Epidermal melanocyte (primary cell): Measurements from ENCODE around the gene MBP.

Experiments
- DNase-seq: peaks from one replicate; pipeline ENCODE4 v3.0.0; 2011; ENCODE audit warnings: low spot score; ENCODE audit not compliant: insufficient read length

Gene MBP

DNA sequence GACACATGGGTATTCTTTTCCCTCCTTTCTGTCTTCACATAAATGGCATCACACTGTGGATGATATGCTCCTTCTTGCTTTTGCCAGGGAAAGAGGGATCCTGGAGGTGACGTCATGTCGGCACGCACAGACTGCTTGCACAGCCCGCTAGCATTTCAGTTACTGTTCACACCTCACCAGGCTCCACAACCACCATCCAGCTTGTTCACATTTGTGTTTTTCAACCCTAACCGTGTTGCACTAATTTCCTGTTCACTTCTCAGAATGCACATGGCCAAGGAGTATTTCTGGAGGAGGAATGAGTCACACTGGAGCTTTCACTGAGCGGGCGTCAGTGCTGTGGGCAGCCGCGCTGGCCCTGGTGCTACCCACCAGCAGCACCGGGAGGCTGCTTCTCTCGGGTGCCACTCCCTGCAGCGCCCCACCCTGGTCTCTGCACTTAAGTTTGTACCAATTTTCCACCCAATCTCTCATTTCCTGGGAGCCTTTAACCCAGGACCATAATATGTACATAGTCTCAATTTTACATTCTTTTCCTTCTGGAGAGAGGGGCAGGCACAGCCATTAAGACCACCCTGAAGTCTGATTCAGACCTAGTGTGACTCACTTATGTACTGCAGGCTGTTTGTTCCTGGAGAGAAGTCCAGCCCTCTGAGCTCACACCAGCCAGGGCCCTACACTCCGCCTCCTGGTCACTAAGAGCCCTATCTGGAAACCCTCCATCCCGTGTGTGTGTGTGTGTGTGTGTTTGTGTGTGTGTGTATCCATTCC, 65.1 kb downstream of the MBP start:
- DNase-seq, result no peak

DNA sequence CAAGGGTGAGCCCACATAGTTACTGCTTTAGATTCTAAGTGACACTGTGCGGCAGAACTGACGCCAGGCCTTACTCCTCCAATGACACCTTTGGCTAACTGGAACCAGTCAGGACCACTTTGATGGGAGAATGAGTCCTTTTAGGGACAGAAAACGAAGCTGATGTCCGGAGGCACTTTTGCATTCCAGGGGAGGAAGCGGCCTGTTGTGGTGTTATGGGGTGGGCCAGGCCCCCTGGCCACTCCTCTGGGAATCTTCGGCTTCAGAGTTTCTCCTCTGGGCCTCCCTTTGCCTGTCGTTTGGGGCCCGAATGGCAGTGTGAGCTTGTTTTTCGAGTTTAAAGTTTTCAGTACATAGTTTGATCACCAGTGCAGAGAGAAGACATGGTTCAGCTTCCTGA, 65.9 kb downstream of the MBP start:
- no peak for DNase-seq

DNA sequence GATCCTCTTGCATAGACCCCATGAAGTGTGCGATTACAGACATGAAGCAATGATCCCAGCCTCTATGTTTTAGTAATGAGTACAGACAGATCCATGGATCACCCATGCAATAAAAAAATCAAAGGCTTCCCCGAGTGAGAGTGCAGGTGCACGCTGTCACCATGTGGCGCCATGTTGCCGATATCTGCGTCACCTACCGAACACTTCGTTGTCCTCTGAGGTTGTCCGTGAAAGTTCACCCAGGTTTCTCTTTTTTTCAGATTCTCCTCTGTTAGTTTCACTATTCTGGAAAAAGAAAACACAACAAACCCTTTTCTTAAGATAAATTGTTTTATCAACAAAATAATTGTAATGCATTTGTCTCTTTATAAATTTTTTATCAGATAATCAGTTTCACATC, 66.5 kb downstream of the MBP start:
- DNase-seq, result no peak

DNA sequence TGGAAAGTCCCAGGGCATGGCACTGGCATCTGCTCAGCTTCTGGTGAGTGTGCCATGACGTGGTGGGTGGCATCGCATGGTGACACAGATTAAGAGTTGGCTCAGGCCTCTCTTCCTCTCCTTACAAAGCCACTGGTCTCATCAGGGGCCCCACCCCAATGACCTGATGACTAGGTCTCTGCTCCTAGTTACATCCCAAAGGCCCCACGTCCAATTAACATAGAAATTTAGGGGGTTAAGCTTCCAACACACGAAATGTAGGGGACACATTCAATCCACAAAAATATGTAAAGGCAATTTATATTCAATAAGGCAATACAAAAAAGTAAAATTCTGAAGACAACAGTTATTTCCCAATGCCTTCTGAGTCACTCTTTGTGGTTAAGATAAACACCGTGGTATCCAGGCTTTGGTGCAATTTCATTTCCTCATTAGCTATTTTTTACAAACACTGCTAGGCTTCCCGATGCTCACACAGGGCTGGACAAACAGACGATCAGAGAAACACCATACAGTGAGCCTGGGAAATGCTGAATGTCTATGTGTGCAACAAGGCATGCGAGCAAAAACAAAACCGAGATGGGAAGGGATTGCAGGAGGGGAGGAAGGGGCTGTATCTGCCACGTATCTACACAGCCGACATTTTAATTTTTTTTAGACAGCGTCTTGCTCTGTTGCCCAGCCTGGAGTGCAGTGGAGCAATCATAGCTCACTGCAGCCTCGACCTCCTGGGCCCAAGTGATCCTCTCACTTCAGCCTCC, 67.2 kb downstream of the MBP start:
- no peak for DNase-seq

DNA sequence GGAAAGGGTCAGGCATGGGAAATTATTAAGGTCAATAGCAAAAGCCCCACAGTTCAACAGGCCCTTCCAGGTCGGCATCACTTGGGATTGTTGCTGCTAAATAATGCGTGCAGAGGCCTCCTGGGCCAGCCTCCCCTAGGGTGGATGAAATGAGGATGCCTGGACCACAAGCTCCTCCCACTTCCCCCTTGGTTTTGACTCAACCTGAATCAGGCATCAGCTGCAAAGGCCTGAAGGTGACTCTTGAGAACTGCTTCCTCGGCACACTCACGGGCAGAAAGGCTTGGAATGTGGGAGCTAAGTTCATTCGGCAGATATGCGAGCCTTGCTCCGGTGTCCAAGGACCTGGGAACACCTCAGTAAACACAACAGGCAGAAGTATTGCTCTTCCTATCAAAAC, 69.3 kb downstream of the MBP start:
- DNase-seq, result no peak

DNA sequence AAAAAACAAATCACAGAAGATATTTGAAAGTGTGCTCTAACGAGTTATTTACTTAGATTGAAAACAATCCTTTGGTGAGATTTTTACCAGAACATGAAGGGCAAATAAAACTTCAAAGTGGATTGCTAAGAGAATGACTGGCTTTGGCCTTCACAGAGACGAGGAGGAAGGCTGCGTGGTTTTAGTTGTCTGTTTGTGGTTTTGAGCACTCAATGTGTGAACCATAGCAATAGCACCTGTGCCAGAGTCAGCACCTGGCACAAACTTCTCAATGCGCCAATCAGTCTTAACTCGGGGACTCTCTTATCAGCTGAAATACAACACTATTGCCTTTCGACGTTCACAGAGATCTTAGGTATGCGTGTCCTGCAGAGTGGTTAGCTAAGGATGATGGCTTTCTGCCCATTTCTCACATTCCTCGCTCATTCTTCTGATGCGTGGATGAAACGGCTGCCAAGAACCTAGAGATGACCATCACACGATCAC, 70.0 kb downstream of the MBP start:
- no peak for DNase-seq

DNA sequence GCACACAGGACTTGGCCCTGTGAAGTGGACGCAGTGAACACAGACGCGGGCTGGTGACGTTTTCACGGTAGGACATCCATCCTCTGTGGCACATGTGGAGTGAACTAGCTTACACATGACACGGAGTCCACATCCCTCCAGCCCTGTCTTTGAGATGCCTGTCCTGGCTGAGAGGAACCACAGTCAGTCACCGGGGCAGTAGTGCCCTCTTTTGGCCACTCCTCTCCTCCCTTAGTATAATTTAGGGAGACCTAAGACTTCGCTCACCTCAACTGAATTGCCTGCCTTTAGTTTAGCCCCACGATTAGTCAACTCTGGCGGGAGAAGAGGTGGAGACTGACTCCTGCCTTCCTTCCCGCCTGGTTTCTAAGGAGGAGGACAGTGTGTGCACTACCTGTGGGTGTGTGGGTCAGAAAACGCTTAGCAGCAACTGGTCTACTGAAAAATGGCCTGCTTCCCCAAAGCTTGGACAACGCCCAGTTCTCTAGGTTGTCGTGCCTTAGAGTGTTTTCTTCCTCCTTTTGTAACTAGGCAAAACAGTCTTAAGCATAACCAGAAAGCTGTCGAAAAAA, 70.6 kb downstream of the MBP start:
- no peak for DNase-seq

DNA sequence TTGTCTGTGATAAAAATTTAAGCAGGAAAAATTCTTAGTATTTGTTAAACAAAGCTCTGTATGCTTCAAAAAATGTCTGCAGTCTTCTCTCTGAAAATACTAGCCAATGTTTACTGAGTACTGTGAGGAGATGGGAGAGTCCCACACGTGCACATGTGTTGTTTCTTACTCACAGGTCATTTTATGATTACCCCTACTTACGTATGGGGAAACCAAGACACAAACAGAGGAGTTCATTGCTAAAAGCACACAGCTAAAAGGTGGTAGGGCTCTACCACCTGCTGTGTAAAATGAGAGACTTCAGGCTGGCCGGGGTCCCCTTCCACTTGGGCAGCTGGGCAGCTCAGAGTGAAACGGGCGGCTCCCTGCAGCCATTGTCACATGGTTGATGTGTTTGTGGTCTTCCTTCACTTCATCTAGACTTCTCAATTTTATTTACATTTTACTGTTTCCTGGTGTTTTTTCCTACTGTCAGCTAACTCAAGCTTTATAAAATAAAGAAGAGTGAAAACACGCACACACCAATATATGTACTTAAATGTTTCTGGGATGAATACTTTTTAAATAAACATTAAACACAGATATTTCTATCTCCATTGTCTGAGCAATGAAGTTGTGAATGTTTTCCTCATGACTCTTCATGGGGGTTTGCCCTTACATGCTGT, 71.2 kb downstream of the MBP start:
- no peak for DNase-seq

DNA sequence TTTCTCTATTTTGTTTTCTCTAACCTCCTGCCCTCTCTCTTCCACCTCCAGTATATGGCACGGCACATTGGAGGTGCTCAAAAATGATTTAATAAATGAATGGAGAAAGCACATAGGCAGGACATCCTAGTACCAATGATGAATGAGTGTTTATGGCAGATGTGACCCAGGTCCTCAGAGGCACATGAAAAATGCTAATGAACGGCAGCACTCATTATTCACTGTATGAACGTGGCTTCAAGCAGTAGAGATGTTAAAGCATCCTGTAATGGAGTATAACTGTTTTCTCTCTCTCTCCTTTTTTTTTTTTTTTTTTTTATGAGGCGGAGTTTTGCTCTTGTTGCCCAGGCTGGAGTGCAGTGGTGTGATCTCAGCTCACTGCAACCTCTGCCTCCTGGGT, 72.4 kb downstream of the MBP start:
- DNase-seq, result no peak

DNA sequence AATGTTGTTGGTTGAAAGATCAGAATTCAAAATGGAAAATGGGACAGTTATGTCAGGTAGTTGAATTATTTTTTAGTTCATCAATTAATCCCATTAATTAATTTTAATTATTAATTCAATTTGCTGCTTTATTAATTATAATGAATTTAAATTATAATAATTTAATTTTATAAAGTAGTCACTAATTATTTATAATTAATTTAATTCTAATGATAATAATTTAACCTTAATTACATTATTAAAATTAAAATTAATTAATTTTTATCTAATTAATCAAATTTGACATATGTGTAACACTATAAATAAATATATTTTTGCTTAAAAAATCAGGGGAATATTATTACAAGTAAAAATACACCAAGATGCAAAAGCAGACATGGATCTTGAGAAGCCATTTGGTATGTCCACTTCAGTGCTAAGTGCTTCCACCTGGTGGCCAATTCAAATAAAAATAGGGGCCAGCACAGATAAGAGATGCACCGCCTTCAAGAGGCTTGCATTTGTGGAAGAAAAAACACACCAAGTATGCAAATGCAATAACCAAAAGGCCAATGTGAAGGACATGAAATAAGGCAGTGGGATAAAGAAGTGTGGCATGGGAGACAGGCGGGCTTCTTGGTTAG, 73.2 kb downstream of the MBP start:
- peak; percentile 43 for DNase-seq

DNA sequence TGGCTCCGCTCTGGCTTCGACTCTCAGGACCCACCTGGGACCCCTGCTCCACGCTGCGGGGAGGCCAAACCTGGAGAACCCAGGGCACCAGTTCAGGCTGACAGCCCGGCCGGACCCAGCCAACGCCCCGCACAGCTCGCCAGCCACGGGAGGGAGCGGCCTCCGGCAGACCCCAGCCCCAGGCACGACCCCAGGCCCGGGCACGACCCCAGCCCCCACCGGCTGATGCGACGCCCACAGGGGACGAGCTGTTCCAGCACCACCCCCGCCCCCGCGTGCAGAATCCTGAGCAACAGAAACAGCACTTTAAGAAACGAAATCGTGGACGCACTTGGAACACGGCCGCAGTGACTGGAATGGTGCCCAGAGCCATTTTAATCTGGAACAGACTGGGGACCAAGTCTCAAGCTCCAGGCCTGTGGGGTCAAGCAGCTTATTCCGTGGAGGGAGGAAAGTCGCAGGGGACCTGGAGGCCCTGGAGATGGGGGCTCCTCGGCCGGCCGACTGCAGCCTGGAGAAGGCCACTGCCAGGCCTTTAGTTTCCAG, 74.2 kb downstream of the MBP start:
- no peak for DNase-seq

DNA sequence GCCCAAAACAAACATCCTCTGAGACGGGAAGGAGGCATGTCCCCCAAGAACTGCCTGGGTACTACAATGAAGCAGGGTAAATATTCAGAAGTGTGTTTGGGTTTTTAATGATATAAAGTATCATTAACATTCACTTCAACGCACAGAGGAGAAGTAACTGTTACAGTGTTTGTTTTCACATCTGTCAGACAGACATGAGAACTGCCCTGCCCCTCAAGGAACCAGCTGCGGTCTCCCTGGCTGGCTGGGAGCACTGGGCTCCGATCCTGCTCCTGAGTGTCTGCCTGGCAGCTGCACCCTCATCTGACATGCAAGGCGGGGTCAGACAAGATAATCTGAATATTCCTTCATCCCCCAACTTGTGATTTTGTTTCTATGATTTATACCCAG, 75.6 kb downstream of the MBP start:
- DNase-seq, result no peak

DNA sequence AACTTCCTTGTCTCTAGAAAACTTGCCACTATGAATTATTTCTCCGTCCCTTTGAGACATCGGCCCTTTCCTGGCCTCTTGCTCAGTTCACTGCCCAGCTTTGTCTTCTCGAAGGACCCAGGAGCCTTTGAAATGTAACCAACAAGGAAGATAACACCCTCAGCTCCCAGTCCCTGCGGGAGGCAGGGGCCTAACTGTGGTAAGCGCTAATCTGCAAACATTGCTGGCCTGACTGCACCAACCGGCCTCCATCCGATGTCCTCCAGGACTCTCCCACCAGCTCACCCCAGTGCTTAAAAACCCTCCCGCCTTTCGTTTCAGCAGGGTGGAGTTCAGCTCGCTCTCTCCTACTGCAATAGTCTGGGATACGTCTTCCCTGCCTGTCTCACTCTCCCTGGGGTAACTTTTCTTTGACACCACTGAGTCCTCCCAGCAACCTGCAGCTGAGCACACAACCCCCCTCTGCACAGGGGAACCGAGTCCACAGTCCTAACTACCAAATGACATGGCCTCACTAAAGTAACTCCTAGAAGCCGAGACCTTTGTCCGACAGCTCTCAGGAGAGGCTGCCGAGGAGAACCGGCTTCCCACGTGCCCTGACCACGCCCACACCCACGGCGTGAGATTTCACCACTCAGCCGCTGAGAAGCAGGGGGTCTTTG, 76.1 kb downstream of the MBP start:
- DNase-seq, result no peak

DNA sequence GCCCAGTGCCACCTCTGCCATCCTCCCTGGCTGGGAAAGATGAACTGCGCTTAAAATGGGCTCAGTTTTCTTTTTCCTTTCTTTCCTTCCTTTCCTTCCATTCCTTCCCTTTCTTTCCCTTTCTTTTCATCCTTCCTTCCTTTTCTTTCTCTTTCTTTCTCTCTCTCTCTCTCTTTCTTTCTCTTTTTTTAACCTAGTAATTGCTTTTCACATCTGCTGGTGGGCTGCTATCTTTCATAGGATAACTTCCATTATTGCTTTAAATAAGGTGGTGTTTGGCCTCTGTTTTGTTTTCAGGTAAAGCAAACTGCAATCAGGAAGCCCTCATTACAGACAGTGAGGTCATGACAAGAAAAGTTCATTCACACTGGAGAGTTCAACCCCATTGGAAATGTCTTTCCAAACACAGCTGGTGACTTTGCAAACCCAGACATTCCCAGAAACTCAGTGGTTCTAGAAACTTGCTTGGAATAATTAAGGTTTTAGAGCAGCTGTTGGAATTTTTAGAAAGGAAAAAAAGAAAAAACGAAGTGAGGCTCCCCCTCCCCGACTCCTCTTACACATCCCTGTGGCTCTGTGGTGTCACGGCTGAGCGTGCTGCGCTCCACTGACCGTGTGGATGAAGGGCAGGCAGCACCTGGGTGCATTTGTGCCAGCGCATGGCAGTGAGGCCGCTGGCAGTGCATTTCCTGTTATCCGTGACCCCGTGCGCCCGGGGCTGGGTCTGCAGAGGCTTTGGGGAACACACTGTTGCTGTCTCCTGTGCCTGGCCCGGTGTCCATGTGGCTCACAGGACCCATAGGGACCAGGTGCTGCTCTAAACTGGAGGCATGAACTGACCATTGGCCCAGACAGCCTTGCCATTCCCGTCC, 76.9 kb downstream of the MBP start:
- DNase-seq, result no peak

DNA sequence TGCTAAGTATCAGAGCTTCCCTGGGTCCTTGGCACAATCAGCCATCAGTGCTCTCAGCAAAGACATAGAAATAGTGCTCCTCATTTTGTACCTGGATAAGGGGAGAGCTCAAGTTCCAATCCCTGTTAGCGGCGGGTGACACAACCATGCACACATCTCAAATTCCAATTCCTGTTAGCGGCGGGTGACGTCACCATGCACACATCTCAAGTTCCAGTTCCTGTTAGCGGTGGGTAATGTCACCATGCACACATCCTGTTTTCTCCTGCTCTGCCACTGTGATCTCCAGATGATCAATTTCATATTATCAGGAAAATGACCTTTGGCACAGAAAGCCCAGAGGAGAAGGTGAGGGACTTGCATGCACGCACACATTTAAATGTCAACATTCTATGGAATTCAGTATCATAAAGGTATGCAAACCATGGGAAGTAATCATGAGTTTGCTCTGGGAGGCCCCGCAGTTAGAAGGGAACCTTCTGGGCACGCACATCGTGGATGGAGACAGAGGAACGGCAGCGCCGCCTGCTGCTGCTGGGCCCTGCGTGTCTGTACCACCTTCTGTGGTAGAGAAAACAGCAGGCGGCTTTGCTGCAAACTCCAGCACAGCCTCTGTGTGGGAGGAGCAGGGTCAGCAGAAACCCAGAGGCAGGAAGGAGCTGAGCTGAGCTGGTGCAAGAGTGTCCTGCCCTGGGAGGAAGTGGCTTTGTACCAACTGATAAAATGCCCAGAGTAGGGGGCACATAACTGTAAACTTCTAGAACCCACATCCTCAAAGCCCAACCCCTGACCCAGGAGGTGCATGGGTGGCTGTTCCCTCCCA, 77.8 kb downstream of the MBP start:
- DNase-seq, result peak; percentile 89

DNA sequence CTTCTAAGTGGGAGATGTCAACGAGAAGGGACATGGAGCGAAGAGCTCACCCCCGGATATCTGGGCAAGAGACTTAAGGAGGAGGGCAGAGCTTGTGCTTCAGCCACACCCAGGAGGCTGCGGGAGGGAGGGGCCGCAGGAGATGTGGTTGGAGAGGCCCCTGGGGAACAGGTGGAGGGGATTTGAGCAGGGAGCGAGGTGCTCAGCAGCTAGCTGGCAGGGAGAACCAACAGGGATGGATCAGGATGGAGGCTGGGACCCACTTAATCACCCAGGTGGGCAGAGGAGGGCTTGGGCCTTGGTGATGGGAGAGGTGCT, 78.3 kb downstream of the MBP start:
- DNase-seq, result no peak

DNA sequence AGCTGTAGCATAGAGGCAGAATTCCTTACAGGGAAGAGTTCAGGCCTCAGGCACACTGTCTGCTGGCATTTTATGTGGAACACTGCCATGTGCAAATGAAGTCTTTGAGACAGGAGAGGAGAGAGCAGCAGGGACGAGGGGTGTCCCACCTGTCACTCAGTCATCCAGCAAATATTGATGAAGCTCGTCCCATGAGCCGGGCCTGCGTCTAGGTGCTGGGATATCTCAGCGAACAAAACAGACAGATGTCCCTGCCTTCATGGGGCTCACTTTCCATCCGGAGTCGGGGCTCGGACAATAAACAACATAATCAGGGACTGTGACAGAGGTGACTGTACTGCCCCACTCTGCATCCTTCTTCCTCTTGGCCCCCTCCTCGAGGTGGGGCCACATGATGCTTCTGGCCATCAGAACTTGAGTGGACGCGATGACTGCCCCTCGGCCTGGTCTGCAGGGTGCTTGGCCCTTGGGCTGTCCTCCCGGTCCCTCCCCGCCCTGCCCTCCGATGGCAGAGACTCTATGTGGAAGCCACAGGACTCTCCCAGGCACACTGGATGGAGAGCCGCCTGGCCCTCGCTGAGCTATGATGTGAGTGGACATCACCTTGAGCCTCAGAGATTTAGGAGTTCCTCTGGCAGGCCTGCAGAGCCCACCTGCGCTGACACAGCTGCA, 78.8 kb downstream of the MBP start:
- no peak for DNase-seq

DNA sequence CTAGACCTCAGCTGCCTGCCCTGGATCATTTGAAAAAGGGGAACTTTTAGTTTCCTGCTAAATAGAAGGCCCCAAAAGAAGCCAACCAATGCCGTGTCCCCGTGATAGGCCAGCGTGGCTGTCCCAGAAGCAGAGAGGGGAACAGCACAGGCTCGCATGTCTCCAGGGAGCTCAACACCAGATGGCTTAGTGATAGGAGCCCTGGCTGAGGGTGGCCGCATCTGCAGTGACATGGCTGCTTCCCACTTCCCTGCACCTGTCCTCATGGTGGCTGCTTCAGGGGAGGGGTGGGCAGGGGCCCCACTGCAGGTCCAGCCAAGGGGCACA, 79.6 kb downstream of the MBP start:
- no peak for DNase-seq
